ENCODE data around the gene TMEM131L.
A peak's percentile ranks its signal among the peaks of the same experiment; 100 is the strongest.

The TMEM131L gene

GRCh38 chr4:153634738-153635353 is 168.7 kb downstream of the TMEM131L start:
- no peak for DNase-seq

GRCh38 chr4:153635846-153636245 is 169.7 kb downstream of the TMEM131L start:
- no peak for DNase-seq

GRCh38 chr4:153637201-153637600 is 171.0 kb downstream of the TMEM131L start:
- no peak for DNase-seq

- no peak for DNase-seq
These were observed 171.9 kb downstream of the TMEM131L start for GRCh38 chr4:153638011-153638410.

GRCh38 chr4:153638999-153639398 is 172.8 kb downstream of the TMEM131L start:
- no peak for DNase-seq

- DNase-seq, result no peak
These were observed 174.0 kb downstream of the TMEM131L start for GRCh38 chr4:153639833-153640802.

GRCh38 chr4:153641532-153641931 is 175.4 kb downstream of the TMEM131L start:
- DNase-seq, result no peak

GRCh38 chr4:153643406-153644383 is 177.5 kb downstream of the TMEM131L start:
- no peak for DNase-seq

GRCh38 chr4:153645183-153645582 is 179.0 kb downstream of the TMEM131L start:
- DNase-seq, result no peak

GRCh38 chr4:153646261-153646660 is 180.1 kb downstream of the TMEM131L start:
- no peak for DNase-seq

- DNase-seq, result no peak
These were observed 180.8 kb downstream of the TMEM131L start for GRCh38 chr4:153646978-153647377.

GRCh38 chr4:153647975-153648374 is 181.8 kb downstream of the TMEM131L start:
- DNase-seq, result no peak

GRCh38 chr4:153649572-153649991 is 183.4 kb downstream of the TMEM131L start:
- no peak for DNase-seq

GRCh38 chr4:153651116-153651515 is 185.0 kb downstream of the TMEM131L start:
- DNase-seq, result no peak

GRCh38 chr4:153651587-153651986 is 185.4 kb downstream of the TMEM131L start:
- peak; percentile 81 for DNase-seq

- DNase-seq, result peak; percentile 71
These were observed 186.1 kb downstream of the TMEM131L start for GRCh38 chr4:153652051-153652784.

GRCh38 chr4:153655002-153655541 is 188.9 kb downstream of the TMEM131L start:
- DNase-seq, result no peak

- DNase-seq, result peak; percentile 56
These were observed 189.8 kb downstream of the TMEM131L start for GRCh38 chr4:153655928-153656327.

- no peak for DNase-seq
These were observed 195.2 kb downstream of the TMEM131L start for GRCh38 chr4:153661215-153661822.

GRCh38 chr4:153661908-153662307 is 195.7 kb downstream of the TMEM131L start:
- DNase-seq, result no peak

- no peak for DNase-seq
These were observed 197.5 kb downstream of the TMEM131L start for GRCh38 chr4:153663667-153664066.

Data from CD4-positive, alpha-beta T cell treated with Interleukin-15 for 1 hour (primary cell).